ENCODE measurements around the gene WNK2. TPM values are rescaled to one million over a fixed set of nuclear protein-coding genes. Genes with fewer than 3 reads are reported as not detected.

WNK2 gene
- polyA plus RNA-seq, 2 of the 4 experiments (the other 2 are of a cell fraction) = 2.1 to 6.7 TPM

DNA sequence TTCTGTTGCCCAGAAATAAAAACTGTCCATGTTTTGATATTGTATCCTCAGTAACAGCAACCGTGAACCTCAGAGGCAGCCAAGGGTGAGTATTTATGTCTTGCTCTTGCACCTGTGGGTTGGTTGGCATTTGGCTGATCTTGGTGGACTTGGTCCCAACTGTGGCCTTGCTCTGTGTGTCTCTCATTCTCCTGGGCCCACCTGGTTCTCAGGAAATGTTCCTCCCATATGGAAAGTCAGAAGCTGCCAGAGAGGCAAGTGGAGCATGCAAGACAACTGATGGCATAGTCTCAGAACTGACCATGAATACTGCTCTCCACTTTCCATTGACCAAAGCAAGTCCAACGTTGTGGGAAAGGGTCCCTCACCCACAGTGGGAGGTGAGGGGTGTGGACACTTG, 36.3 kb upstream of the WNK2 start:
- H3K4me3 ChIP-seq = no peak overlapping the region
- no peak for ATAC-seq
- WGBS (ENCODE audit: missing lambda C conversion rate) = 47% methylated on average over 2 of the region's 2 CpGs
- CTCF ChIA-PET = no interaction called here
- no peaks in the 10 kb centered on the region for H3K4me1 ChIP-seq
- H3K9me3 ChIP-seq = no peaks in the 10 kb centered on the region
- POLR2A ChIA-PET = no interaction called here
- TF ChIP-seq, protein P1, sequence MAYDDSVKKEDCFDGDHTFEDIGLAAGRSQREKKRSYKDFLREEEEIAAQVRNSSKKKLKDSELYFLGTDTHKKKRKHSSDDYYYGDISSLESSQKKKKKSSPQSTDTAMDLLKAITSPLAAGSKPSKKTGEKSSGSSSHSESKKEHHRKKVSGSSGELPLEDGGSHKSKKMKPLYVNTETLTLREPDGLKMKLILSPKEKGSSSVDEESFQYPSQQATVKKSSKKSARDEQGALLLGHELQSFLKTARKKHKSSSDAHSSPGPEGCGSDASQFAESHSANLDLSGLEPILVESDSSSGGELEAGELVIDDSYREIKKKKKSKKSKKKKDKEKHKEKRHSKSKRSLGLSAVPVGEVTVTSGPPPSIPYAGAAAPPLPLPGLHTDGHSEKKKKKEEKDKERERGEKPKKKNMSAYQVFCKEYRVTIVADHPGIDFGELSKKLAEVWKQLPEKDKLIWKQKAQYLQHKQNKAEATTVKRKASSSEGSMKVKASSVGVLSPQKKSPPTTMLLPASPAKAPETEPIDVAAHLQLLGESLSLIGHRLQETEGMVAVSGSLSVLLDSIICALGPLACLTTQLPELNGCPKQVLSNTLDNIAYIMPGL (CRISPR knock-in tag; IDR thresholded peaks at IDR 0.05; ENCODE audit: borderline replicate concordance) = no peak
- TF ChIP-seq CBX2 (IDR thresholded peaks at IDR 0.05; ENCODE audit: borderline replicate concordance, low read depth) (no peak), CBX8 (IDR thresholded peaks at IDR 0.05) (no peak), CHD4 (IDR thresholded peaks at IDR 0.05; ENCODE audit: borderline replicate concordance) (no peak), NFE2L2 (conservative IDR thresholded peaks at IDR 0.05; ENCODE audit: low read length) (no peak), POLR2A (IDR thresholded peaks at IDR 0.05; ENCODE audit: low read length) (no peak), JUNB (IDR thresholded peaks at IDR 0.05) (no peak)
- TF ChIP-seq, protein P2, sequence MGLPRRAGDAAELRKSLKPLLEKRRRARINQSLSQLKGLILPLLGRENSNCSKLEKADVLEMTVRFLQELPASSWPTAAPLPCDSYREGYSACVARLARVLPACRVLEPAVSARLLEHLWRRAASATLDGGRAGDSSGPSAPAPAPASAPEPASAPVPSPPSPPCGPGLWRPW (IDR thresholded peaks at IDR 0.05) = no peak
- H3K27ac ChIP-seq = no peak overlapping the region
- H3K4me2 ChIP-seq = no peak overlapping the region
- FAIRE-seq = no peak
- DNase-seq (ENCODE audit: low read depth in 1 of 2, low spot score in 1 of 2) = no peak

DNA sequence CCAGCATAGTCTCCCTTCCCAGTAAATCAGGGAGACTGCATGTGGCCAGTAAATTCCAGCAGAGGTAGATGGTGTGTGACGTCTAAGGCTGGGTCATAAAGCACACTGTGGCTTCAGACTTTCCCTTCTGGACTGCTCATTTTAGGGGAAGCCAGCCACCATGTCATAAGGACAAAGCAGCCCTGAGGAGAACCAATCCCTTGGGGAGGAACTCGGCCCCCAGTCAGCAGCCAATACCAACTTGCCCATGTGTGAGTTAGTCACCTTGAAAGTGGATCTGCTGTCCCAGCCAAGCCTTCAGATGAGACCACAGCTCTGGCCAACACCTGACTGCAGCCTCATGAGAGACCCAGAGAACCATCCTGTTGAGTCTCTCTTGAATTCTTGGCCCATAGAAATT, 35.2 kb upstream of the WNK2 start:
- POLR2A ChIA-PET = no interaction called here

DNA sequence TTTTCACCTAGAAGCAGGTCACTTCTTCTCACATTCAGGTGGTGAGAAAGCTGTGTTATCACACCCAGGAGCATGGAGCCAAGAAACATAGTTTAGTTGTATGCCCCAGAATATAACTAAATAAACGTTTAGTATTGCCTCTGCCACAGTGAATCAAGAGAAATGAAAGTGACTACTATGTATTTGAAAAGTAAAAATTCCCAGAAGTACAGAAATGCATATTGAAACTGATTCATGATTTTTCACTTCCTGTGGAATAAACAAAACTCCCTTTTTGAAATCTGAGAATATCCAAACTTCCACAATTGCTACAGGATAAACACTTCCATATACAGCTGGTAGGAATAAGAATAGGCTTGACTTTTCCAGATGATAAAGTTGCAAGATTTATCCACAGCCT, 34.6 kb upstream of the WNK2 start:
- POLR2A ChIA-PET = no interaction called here
- FAIRE-seq (no peak), DNase-seq (ENCODE audit: low read depth in 1 of 2, low spot score in 1 of 2) (no peak), ATAC-seq (no peak)
- H3K4me3 ChIP-seq = no peak overlapping the region
- H3K4me2 ChIP-seq = no peak overlapping the region
- no peaks in the 10 kb centered on the region for H3K4me1 ChIP-seq
- CTCF ChIA-PET = interaction anchor here (4.5 kb wide), 1 partner anchor 39 kb away, joined by 23 read pairs; no protein-coding TSS in a partner anchor
- H3K27ac ChIP-seq = no peak overlapping the region
- no peaks in the 10 kb centered on the region for H3K9me3 ChIP-seq
- 4% methylated on average over 1 of the region's 1 CpG for WGBS (ENCODE audit: missing lambda C conversion rate)
- TF ChIP-seq HDAC2 (IDR thresholded peaks at IDR 0.05) (no peak), TFCP2L1 (CRISPR knock-in tag; IDR thresholded peaks at IDR 0.05) (no peak), HOXA7 (CRISPR knock-in tag; IDR thresholded peaks at IDR 0.05) (no peak), TP53 (CRISPR knock-in tag; IDR thresholded peaks at IDR 0.05) (no peak)
- TF ChIP-seq, protein P3, sequence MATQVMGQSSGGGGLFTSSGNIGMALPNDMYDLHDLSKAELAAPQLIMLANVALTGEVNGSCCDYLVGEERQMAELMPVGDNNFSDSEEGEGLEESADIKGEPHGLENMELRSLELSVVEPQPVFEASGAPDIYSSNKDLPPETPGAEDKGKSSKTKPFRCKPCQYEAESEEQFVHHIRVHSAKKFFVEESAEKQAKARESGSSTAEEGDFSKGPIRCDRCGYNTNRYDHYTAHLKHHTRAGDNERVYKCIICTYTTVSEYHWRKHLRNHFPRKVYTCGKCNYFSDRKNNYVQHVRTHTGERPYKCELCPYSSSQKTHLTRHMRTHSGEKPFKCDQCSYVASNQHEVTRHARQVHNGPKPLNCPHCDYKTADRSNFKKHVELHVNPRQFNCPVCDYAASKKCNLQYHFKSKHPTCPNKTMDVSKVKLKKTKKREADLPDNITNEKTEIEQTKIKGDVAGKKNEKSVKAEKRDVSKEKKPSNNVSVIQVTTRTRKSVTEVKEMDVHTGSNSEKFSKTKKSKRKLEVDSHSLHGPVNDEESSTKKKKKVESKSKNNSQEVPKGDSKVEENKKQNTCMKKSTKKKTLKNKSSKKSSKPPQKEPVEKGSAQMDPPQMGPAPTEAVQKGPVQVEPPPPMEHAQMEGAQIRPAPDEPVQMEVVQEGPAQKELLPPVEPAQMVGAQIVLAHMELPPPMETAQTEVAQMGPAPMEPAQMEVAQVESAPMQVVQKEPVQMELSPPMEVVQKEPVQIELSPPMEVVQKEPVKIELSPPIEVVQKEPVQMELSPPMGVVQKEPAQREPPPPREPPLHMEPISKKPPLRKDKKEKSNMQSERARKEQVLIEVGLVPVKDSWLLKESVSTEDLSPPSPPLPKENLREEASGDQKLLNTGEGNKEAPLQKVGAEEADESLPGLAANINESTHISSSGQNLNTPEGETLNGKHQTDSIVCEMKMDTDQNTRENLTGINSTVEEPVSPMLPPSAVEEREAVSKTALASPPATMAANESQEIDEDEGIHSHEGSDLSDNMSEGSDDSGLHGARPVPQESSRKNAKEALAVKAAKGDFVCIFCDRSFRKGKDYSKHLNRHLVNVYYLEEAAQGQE (IDR thresholded peaks at IDR 0.05) = no peak
- TF ChIP-seq, protein P4, sequence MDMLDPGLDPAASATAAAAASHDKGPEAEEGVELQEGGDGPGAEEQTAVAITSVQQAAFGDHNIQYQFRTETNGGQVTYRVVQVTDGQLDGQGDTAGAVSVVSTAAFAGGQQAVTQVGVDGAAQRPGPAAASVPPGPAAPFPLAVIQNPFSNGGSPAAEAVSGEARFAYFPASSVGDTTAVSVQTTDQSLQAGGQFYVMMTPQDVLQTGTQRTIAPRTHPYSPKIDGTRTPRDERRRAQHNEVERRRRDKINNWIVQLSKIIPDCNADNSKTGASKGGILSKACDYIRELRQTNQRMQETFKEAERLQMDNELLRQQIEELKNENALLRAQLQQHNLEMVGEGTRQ (IDR thresholded peaks at IDR 0.05) = no peak
- TF ChIP-seq, protein P5, sequence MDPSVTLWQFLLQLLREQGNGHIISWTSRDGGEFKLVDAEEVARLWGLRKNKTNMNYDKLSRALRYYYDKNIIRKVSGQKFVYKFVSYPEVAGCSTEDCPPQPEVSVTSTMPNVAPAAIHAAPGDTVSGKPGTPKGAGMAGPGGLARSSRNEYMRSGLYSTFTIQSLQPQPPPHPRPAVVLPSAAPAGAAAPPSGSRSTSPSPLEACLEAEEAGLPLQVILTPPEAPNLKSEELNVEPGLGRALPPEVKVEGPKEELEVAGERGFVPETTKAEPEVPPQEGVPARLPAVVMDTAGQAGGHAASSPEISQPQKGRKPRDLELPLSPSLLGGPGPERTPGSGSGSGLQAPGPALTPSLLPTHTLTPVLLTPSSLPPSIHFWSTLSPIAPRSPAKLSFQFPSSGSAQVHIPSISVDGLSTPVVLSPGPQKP (IDR thresholded peaks at IDR 0.05; ENCODE audit: low read depth, low read length) = no peak

More for the DNA sequence above, 35.2 kb upstream of the WNK2 start:
- no peaks in the 10 kb centered on the region for H3K9me3 ChIP-seq
- no peak for FAIRE-seq
- TF ChIP-seq HEYL (CRISPR knock-in tag; IDR thresholded peaks at IDR 0.05) (no peak), GATA3 (IDR thresholded peaks at IDR 0.05; ENCODE audit: borderline replicate concordance) (no peak), RCOR1 (IDR thresholded peaks at IDR 0.05; ENCODE audit: low read depth, low read length) (no peak), ZSCAN20 (CRISPR knock-in tag; IDR thresholded peaks at IDR 0.05) (no peak), MAFK (IDR thresholded peaks at IDR 0.05; ENCODE audit: partially characterized antibody) (no peak), MAZ (IDR thresholded peaks at IDR 0.05; ENCODE audit: borderline replicate concordance, low read depth, low read length) (no peak), ESRRA (IDR thresholded peaks at IDR 0.05; ENCODE audit: borderline replicate concordance, low read length) (no peak), FOXS1 (CRISPR knock-in tag; IDR thresholded peaks at IDR 0.05) (no peak), TP53 (CRISPR knock-in tag; IDR thresholded peaks at IDR 0.05) (no peak), CEBPB (IDR thresholded peaks at IDR 0.05) (no peak), NR3C1 (IDR thresholded peaks at IDR 0.05) (no peak), NPAS2 (CRISPR knock-in tag; IDR thresholded peaks at IDR 0.05; ENCODE audit: borderline replicate concordance) (no peak), CHD2 (IDR thresholded peaks at IDR 0.05; ENCODE audit: low read length, partially characterized antibody) (no peak), HOXB13 (CRISPR knock-in tag; IDR thresholded peaks at IDR 0.05; ENCODE audit: low read depth) (no peak)
- TF ChIP-seq, protein P1 (CRISPR knock-in tag; IDR thresholded peaks at IDR 0.05; ENCODE audit: borderline replicate concordance) = no peak
- TF ChIP-seq, protein P2 (IDR thresholded peaks at IDR 0.05) = no peak
- TF ChIP-seq, protein P6, sequence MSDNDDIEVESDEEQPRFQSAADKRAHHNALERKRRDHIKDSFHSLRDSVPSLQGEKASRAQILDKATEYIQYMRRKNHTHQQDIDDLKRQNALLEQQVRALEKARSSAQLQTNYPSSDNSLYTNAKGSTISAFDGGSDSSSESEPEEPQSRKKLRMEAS (IDR thresholded peaks at IDR 0.05) = no peak
- TF ChIP-seq, protein P7, sequence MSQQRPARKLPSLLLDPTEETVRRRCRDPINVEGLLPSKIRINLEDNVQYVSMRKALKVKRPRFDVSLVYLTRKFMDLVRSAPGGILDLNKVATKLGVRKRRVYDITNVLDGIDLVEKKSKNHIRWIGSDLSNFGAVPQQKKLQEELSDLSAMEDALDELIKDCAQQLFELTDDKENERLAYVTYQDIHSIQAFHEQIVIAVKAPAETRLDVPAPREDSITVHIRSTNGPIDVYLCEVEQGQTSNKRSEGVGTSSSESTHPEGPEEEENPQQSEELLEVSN (IDR thresholded peaks at IDR 0.05; ENCODE audit: borderline replicate concordance, low read depth) = no peak
- no peaks in the 10 kb centered on the region for H3K4me1 ChIP-seq
- no peak for DNase-seq (ENCODE audit: low read depth in 1 of 2, low spot score in 1 of 2)
- H3K4me2 ChIP-seq = no peak overlapping the region
- H3K4me3 ChIP-seq = no peak overlapping the region
- H3K27ac ChIP-seq = no peak overlapping the region
- 54% methylated on average over 2 of the region's 2 CpGs for WGBS (ENCODE audit: missing lambda C conversion rate)
- no peak for ATAC-seq
- CTCF ChIA-PET = no interaction called here
